Inferior parietal cortex (tissue), 1 donor: Measurements from ENCODE around the gene NLGN4Y.
A peak's percentile ranks its signal among the peaks of the same experiment; 100 is the strongest.
"Not testable (repeated sequence)": the region's sequence is repeated elsewhere in the genome, so short reads cannot be mapped to it uniquely, and the experiment has no call there.

ENCODE experiments used
- DNase-seq: peaks from one replicate; pipeline ENCODE4 v3.0.0-alpha.2; 2016; ENCODE audit errors: extremely low spot score

The NLGN4Y gene

DNA sequence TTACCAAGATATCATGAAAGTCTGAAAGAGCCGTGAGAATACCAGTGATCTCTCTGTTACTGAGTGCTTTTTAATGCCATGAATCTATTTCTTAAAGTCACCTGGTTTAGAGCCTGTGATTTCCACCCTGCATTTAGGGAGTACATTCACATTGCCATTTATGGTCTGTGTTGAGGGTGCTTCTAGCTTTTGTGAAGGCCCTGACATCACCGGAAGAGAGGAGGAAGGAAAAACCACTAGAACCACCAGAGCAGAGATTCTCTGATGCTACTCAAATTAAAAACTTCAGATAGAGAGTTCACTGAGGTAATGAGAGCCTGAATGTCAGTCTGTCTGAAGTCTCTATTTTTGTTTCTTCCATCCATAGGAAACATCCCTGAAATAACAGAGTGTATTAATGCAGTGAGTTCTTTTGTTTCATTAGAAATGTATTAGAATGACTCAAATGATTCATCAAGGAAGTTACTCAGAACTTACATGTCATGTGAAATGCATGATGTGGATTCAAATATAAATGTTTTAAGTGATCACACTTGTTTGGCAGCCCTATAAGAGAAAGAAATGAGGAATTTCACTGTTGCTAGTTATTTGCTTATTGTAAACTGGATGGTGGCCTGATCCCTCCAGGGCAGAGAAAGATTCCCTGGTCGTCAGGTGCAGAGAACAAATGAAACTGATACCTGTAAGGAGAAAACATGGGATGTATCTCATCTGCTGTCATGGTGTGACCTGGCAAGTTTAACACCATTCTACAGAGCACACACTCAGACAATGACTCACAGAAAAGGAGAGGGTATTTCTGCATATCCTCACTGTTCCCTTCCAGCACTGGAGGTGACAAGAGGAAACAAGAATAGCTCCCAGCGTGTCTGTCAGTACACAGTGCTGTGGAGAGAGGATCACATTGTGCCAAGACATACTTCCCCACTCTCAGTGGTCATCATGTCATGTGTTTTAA lies 310.1 kb downstream of the NLGN4Y start:
- no peak for DNase-seq

DNA sequence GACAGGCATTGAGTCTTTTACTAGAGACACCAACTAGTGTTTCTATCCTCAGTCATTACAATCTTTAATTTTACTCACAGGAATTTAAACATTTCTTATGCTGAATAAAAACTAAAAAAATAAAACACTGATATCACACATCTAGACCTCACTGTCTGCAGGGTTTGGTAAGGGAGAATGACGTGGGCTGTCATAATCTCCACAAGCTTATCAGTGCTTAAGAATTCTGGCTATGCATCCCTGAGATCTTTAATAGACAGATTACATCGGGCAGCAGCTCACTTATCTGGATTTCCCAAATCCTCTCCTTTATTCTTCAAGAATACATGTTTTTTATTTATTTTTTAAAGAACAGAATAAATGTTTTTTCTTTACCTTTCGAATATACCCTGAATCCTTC lies 313.1 kb downstream of the NLGN4Y start:
- DNase-seq: no peak

DNA sequence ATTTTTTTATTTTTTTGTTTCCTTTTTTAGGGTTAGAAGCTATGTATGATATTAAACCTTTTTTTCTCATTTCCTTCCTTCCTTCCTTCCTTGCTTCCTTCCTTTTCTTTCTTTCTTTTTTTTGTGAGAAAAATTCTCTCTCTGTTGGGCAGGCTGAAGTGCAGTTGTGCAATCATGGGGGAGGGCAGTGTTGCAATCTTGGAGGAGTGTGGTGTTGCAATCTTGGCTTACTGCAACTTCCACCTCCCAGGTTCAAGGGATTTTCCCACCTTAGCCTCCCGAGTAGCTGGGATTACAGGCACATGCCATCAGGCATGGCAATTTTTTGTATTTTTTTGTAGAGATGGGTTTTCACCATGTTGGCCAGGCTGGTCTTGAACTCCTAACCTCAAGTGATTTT lies 326.4 kb downstream of the NLGN4Y start:
- no peak for DNase-seq

DNA sequence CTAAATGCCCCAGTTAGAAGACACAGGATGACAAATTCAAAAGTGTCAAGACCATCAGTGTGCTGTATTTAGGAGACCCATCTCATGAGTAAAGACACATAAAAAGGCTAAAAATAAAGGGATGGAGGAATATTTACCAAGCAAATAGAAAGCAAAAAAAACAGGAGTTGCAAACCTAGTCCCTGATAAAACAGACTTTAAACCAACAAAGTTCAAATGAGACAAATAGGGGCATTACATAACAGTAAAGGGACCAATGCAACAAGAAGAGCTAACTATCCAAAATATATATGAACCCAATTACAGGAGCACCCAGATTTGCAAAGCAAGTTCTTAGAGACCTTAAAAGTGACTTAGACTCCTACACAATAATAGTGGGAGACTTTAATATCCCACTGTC lies 336.1 kb downstream of the NLGN4Y start:
- no peak for DNase-seq

DNA sequence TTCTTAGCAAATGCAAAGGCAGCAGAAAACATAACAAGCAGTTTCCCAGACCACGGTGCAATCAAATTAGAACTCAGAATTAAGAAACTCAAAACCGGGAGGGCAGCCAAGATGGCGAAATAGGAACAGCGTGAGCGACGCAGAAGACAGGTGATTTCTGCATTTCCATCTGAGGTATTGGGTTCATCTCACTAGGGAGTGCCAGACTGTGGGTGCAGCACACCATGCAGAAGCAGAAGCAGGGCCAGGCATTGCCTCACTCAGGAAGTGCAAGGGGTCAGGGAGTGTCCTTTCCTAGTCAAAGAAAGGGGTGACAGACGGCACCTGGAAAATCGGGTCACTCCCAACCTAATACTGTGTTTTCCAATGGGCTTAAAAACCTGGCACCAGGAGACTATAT lies 336.7 kb downstream of the NLGN4Y start:
- DNase-seq: not testable (repeated sequence)

GRCh38 chrY:14871971-14872370 lies 347.6 kb downstream of the NLGN4Y start:
- peak; percentile 8 for DNase-seq
